TTC549 (cell line): ENCODE data around the gene IL36G.

ENCODE experiments used
- FAIRE-seq: peaks from 2 replicates; lab custom pipeline; 2012; peaks lifted over from hg19 to GRCh38; lab: Jason Lieb, UNC

IL36G gene

DNA sequence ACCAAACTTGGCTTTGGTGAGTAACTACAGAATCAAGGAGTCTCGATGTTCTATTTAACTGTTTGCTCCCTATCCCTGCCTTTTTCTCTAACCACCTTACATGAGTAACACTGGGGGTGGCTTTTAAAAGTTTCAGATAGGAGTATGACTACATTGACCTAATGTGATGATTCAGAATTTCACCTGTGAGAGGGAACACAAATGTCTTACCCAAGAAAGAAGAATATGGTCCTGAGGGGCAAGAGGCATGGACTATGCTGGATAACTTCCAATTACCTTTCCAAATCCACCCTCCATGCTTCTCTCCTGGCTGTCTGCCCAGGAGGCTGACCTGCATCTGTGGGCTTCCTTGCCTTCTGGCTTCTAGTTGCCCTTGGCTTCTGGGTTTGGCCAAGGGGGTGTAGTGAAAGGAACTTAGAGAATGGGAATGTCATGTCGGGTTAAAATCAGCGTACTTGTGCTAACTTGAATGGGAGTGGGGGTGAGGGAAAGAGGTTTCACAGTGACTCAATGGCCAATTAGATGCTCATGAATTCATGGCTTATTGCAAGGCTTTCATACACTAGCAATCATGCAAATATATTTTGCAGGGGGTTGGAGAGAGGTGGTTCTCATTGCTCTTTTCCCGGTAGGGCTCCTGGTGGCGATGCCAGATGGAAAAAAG is 5.3 kb upstream of the IL36G start:
- FAIRE-seq = no peak

DNA sequence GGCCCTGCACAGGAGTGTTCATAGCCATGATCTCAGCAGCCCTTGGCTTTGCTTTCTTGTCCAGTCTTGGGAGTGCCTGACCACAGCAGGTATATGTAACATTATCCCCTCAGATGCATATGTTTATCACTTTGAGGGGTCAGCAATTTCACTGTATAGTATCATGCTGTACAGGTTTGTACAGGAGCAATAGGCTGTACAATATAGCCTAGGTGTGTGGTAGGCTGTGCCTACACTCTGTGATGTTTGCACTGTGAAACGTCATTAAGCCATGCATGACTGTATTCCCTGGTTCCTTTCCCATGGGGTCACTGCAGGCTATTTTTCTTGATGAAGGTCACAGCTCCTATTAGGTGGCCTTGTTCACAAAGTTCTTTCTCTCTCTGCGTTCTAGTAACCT is 4.7 kb upstream of the IL36G start:
- no peak for FAIRE-seq

DNA sequence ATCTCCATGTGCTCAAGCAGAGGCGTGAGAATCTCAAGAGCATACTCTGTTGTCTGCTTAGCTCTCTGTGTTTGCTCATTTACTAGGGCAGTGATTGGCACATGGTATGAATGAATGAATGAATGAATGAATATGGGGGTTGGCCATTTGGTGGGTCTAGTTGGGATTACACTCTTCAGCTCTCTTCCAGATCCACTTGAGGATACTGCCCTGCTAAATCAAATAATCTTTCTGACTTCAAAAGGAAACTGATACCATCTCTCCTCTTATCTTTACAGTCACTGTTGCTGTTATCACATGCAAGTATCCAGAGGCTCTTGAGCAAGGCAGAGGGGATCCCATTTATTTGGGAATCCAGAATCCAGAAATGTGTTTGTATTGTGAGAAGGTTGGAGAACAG is 1.9 kb downstream of the IL36G start:
- no peak for FAIRE-seq

DNA sequence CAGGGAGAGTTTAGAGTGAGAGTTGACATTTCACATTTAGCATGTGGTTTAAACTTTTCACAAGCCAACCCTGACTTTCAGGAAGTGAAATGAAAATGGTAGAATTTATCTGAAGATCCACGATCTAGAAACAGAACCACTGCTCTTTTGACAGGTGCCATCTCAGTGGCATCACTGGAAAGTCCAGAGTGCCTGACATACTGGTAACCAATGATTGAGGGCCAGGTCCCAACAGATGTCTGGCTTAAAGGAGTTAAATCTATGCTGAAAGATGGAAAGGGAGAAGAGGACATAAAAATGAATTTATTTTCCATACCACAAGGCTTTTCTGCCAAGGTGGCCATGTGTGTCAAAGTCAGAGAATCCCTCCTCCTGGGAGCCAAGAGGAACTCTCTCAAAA is 2.7 kb downstream of the IL36G start:
- FAIRE-seq = no peak

DNA sequence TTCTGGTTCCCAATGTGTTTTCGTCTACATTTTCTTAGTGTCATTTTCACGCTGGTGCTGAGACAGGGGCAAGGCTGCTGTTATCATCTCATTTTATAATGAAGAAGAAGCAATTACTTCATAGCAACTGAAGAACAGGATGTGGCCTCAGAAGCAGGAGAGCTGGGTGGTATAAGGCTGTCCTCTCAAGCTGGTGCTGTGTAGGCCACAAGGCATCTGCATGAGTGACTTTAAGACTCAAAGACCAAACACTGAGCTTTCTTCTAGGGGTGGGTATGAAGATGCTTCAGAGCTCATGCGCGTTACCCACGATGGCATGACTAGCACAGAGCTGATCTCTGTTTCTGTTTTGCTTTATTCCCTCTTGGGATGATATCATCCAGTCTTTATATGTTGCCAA is 7.3 kb downstream of the IL36G start:
- no peak for FAIRE-seq

DNA sequence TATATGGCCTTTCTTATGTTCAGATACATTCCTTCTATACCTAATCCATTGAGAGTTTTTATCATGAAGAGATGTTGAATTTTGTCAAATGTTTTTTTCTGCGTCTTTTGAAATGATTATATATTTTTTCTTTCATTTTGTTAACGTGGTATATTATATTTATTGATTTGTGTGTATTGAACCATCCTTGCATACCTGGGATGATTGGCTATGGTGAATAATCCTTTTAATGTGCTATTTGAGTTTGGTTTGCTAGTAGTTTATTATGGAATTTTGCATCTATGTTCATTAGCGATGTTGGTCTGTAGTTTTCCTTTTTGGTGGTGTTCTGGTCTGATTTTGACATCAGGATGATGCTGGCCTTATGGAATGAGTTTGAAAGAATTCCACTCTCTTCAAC is 11.8 kb downstream of the IL36G start:
- no peak for FAIRE-seq

DNA sequence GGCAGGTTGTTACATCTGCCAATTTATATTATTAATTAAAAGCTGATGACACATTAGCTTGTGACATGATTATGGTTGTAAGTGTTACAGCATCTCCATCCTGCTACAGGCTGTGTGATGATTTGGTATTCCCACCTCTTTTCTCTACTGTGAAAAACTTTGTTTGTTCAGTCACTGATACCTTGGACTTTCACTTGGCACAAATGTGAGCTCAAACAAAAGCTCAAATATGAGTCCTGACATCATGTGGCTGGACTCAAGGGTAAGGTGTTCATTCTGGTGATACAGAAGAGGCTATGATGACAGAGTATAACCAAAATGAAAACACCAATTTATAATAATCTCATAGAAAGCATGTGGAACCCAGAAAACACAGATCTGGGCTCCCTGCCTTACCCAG is 16.0 kb downstream of the IL36G start:
- FAIRE-seq = no peak

DNA sequence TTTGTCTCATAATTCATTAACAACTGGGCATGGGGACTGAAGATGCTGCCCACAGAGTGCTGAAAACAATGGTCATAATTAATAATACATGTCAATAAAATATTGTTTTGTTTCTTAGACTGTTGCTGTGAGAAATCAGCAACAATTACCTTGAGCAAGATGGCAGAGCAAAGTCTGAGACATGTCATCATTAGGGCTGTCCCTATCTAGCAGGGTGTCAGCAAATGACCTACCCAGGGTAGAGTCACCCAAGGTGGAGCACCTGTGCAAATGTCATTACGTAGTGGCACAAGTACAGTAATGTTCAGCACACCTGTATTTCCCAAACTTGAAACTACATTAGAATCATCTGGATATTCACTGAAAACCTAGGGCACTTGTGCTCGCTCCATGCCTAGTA is 16.8 kb downstream of the IL36G start:
- no peak for FAIRE-seq

DNA sequence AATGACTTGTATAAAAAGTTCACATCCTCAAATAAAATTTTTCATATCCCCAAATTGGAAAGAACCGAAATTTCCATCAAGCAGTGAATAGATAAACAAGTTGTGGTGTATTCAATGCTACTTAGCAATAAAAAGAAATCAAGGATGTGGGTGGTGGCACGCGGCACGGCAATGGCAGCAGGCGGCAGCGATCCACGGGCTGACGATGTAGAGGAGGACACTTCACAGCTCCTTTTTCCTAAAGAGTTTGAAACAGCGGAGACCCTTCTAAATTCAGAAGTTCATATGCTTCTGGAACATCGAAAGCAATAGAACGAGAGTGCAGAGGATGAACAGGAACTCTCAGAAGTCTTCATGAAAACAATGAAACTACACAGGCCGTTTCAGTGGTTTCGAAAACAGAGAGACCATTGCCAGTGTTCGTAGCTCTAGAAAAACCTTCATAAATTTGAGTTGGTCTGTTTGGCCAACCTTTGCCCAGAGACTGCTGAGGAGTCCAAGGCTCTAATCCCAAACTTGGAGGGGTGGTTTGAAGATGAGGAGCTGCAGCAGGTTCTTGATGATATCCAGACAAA is 17.6 kb downstream of the IL36G start:
- no peak for FAIRE-seq

DNA sequence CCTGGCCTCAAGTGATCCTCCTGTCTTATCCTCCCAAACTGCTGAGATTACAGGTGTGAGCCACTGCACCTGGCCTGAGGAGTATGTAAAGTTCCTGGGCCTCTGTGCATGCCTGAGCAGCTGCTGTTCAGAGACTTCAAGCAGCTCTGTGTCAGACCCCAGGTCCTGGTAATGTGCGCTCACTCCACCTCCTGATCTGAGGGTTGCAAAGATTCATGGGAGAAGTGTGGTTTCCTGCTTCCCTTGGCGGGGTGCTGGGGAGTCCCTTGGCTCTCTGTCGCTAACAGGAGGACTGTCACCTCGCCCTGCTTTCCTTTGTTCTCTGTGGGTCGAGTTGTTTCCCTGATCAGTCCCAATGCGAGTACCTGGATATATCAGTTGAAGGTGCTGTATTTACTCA is 18.8 kb downstream of the IL36G start:
- no peak for FAIRE-seq

DNA sequence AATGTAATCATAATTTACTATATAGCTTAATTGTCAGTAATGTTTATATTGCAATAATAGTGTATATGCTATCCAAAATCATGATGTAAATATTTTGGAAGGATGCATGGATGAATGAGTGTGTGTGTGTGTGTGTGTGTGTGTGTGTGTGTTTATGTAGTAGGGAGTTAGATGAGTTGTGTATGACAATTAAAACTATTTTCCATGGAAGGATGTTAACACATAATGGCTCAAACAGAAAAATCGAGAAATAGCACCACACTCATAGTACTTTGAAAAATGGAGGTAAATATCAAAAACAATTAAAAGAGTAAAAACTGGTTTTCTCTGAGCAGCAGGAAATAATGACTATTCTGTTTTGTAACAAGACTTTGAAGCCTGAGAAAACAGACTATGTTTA is 19.3 kb downstream of the IL36G start:
- FAIRE-seq = no peak

DNA sequence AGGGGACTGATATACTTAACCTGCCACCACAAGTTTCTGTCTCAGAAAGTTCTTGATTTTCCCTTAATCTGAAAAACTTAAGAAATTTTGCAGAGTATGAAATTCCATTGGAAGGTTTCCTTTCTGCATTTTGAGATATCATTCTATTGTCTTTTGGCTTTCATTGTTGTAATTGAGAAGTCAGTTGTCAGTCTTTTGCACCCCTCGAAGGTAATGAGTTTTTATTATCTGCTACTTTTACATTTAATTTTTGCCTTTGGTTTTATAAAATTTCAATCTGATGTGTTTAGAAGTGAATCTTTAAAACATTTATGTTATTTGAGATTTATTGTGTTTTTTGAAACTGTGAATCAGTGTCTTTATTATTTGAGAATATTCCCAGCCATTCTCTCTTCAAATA is 22.6 kb downstream of the IL36G start:
- FAIRE-seq = peak; percentile 45

DNA sequence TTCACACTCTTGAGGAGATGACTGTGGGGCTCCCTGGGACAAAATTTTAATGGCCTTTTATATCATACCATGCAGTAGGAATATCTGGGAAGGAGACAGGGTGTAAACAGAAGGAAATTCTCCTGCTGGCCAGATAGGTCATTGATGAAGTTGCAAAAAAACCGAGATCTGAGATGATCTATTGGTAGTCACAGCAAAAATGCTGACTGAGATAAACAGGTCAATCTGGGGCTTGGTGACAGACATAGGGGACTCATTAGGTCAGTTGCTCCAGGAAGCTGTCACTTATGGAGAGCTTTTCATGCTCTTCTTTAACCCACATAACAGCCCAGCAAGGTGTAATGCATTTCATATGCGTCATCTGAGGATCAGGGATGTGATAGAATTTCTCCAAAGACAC is 24.9 kb downstream of the IL36G start:
- FAIRE-seq = no peak

DNA sequence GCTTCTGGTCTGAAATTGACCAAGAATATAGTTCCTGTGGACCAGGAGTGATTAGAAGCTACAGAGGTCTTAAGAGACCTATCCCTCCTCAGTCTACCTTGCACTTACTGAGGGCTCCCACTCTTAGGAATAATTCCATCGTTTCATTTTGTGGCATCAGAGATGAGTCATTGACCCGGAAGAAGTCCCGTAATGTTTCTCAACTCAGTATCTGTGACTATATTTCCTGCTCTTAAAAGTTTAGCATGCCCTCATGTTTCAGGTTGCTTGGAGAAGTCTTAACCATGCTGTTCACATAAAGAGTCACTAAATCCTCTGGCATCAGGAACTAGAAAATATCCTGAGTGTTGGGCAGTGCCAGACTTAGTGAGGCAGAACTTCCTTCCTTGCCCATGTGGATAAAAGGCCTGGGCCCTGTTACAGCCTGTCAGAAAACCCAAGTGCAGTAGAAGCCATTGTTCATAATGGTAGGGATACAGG is 27.3 kb downstream of the IL36G start, which contains the start of gene IL36A:
TSS of gene IL36A (plus strand) at position 430 of the 480 bp plus-strand sequence. CDS start 413 bp downstream, outside the sequence.
- no peak for FAIRE-seq

DNA sequence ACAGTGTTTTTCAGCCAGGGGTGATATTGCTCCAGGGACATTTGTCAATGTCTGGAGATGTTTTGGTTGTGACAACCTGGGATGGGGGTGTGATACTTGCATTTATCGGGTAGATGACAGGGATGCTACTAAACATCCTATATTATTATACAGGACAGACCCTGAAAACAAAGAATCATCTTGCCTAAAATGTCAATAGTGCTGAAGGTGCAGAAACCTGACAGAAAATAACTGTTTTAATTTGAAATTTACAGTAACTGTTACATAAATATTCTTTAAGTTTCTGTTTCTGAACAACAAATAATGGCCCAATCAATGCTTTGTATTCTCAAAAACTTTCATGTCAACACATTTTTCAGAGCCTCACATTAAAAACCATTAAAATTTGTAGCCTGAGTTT is 29.4 kb downstream of the IL36G start:
- no peak for FAIRE-seq

DNA sequence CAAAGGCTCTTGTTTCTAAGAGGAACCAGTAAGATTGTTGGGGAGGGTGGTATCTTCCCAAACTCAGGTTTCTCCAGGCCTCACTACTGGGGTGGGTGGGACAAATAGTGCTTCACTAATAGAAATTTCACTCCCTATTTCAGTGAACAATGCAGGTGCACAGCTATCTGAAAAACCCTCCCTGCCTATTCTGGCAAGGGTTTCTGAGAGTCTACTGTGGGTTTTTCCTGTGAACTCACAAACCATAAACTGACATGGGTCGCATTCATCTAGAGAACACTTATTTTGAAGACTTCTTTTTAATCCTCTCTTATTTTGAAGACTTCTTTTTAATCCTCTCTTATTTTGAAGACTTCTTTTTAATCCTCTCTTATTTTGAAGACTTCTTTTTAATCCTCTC is 31.8 kb downstream of the IL36G start:
- FAIRE-seq = no peak

DNA sequence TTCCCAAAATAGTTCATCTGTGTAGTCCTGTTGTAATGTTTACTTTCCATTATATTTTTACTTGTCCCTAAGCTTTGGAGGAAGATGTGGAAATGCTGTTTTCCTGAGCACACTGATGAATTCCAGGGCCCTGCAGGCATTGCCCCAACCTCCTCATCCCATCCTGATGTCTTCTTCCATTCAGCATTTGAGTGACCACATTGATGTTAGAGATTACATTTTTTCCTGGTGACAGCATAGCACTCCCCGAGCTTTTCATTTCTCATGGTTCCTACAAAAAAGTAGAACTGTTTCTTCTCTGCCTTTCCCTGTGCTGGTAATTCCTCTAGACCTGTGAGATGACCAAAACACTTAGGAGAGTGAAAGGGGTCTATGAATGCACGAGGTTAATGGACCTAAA is 32.3 kb downstream of the IL36G start:
- FAIRE-seq = no peak

DNA sequence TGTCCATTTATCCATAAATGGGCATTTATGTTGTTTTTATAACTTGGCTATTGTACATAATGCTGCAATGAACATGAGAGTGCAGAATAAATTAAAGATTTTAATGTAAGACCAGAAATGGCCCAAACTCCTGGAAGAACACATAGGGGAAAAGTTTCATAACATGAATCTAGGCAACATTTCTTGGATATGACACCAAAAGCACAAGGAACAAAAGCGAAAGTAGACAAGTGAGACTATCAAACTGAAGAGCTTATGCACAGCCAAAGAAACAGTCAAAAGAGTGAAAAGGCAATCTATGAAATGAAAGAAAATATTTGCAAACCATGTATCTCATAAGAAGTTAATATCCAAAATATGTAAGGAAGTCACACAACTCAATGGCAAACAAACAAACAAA is 33.3 kb downstream of the IL36G start:
- FAIRE-seq = no peak

DNA sequence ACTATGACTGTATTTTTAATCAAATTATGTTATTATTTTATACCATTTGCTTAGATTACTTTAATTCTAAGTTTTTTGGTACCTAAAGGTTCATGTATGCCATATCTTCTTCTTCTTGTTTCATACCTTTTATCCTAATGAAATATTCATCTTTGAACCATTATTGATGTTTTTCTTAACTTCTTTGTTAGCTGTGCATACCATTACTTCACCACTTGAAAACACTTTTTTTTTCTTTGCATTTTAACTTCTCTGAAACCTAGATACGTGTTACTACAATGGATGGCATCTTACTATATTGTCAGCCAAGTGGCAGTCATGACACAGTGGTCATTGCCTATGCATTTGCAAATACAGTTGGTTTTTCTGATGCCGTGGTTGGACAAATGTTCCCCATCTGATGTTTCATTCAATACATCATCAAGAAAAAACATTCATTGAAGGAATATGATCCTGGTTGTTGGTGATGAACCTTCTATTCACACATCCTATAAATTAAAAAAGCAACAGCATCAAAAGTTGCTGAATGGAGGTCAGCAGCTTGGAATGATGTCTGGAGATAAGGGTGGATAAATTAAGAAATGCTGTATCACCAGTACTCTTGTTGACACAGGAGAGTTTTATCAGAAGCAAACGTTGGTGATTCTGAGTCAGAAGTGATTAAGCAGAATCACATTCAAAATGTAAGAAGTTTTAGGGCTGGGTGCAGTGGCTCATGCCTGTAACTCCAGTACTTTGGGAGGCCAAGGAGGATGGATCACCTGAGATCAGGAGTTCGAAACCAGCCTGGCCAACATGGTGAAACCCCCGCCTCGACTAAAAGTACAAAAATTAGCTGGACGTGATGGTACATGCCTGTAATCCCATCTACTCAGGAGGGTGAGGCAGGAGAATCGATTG is 34.9 kb downstream of the IL36G start:
- FAIRE-seq = no peak

DNA sequence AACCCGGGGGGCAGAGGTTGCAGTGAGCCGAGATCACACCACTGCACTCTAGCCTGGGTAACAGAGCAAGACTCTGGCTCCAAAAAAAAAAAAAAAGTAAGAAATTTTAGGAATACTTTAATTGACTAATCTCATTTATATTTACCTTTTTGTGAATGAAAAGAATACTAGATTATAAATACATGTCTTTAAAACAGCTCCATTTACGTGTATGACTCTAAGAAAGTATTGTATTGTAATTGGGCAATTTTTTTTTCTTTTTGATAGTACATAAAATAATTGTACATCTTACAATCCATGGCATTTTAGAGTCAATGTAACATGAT is 35.5 kb downstream of the IL36G start:
- no peak for FAIRE-seq

DNA sequence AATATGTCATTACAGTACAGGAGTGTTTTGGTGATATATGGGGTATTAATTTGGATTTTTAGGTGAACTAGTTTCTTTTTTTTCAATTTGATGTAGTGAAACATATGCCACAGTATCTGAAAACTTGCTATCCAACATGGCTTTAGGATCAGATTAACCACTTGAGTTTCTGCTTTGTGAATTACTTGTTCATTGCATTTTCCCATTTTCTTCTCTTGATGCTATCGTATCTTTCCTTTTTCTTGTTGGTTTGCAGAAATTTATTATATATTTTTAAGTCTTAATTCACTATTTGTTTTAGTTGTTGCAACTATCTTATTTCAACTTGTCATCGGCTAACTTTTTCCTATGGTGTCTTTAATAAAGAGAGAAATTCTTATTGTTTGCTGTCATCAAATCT is 36.3 kb downstream of the IL36G start:
- FAIRE-seq = no peak

DNA sequence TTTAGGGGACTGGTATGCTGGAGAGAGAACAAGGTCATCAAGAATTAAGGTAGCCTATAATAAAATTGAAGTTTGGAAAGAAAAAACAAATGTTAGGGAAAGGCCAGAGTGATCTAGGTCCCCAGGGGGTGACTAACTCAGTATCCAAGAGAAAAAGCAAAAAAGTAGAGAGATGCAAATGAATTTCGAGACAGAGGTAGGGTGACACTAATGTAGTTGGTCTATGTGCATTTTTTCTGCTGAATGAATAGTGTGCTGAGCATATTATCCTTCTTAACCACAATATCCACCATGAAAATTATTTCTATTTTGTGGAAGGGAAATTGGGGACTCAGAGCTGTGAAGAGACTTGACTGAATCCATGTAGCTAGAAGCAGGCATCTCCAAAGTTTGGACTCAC is 37.2 kb downstream of the IL36G start:
- no peak for FAIRE-seq

DNA sequence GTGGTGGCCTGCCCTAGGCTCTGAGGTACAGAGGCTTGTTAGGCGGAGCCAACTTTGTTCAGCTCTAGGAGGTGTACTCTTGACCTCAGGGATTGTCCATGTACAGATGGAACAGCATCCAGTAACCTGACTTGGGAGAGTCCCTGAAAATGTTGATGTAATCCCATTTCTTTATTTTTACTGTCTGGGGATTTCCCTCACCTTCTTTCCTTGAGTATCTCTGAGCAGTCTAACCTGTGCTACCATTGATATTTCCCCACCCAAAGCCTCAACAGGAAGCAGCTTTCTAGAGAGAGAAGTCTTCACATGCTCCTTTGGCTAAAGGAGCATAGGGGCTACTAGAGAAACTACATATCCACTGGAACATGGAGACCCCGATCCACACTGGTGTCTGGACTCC is 37.8 kb downstream of the IL36G start:
- no peak for FAIRE-seq

DNA sequence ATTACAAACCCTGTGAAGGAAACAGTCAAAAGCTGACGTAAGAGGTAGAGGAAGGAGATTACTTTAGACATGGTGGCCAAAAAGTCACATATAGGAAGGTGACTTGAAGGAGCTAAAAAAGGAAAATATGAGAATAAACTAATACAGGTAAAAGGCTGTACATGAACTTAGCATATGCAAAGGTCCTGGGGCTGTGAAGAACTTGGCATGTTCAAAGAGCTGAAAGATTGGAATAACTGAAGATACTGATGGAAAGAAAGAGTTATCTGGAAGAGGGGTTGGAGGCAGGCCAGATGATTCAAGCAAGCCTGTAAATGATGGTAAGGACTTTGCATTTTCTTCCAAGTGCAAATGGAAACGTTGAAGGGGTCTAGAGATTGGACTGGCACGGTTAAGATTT is 40.7 kb downstream of the IL36G start:
- FAIRE-seq = no peak
